ENCODE measurements around the gene DCAF17.

GRCh38 chr2:171391532-171391931 is 42.5 kb upstream of the DCAF17 start:
- TF ChIP-seq POLR2A (IDR thresholded peaks at IDR 0.05; ENCODE audit: low read length) (no peak), GATA1 (IDR thresholded peaks at IDR 0.05; ENCODE audit: low read depth, low read length) (no peak)

Measured in erythroblast (primary cell).